Activated CD4-positive, alpha-beta memory T cell treated with anti-CD3 and anti-CD28 coated beads for 36 hours (primary cell): ENCODE data around the gene TAS2R9. TPM values are rescaled to one million over a fixed set of nuclear protein-coding genes. Genes with fewer than 3 reads are reported as not detected.

Source experiments
- CTCF ChIA-PET: fragments of 350-600 bp; sonication (Branson Sonifier 250); formaldehyde crosslinking; loops from one replicate; lab custom pipeline; 2021; ENCODE audit warnings: antibody characterized with exemption, inconsistent platforms; lab: Charles Lee
- POLR2A ChIA-PET: fragments of 350-600 bp; sonication (Branson Sonifier 250); formaldehyde crosslinking; loops from one replicate; lab custom pipeline; 2021; ENCODE audit warnings: antibody characterized with exemption; lab: Charles Lee
- DNase-seq: peaks from one replicate; pipeline ENCODE4 v3.0.0-alpha.2; 2020
- H3K27ac Mint-ChIP-seq: one replicate; pipeline ENCODE4 v1.8.0; 2021; ENCODE audit warnings: mixed read lengths
- H3K27me3 Mint-ChIP-seq: one replicate; pipeline ENCODE4 v1.8.0; 2021; ENCODE audit warnings: mixed read lengths
- H3K36me3 Mint-ChIP-seq: one replicate; pipeline ENCODE4 v1.8.0; 2021; ENCODE audit warnings: mixed read lengths
- H3K4me1 Mint-ChIP-seq: one replicate; pipeline ENCODE4 v1.8.0; 2021; ENCODE audit warnings: low read depth, mixed read lengths
- H3K4me3 Mint-ChIP-seq: one replicate; pipeline ENCODE4 v1.8.0; 2021; ENCODE audit warnings: mild to moderate bottlenecking, mixed read lengths
- H3K9me3 Mint-ChIP-seq: one replicate; pipeline ENCODE4 v1.8.0; 2021; ENCODE audit warnings: mixed read lengths
- intact Hi-C: fragments of 100-400 bp; cut with micrococcal nuclease; formaldehyde crosslinking; loops from one replicate; pipeline ENCODE4 v1.15.1; 2023
- total RNA-seq, 2 experiments: library from RNA; stranded (reverse); gene quantifications; one replicate each; pipeline ENCODE4 v1.2.3, GENCODE V29; 2021

Gene TAS2R9, protein sequence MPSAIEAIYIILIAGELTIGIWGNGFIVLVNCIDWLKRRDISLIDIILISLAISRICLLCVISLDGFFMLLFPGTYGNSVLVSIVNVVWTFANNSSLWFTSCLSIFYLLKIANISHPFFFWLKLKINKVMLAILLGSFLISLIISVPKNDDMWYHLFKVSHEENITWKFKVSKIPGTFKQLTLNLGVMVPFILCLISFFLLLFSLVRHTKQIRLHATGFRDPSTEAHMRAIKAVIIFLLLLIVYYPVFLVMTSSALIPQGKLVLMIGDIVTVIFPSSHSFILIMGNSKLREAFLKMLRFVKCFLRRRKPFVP
- not detected for total RNA-seq

DNA sequence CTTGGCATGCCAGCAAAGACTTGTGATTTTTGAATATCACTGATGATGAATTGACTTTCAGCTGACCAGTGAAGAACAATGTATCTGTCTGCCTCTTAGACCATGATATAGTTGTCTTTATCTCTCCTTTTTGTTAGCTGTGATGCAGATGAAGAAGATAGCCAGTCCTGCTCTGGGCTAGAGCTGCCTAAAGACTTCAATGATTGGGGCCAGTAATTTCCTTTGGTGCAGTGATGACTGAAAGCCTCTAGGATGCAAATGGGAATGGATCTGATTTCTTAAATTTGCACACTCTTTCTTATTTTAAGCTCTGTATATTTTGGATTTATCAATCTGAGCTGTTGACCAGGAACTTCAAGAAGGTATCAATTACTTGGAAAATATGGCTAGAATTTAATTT, at the start of gene TAS2R9:
TAS2R9 (minus strand) TSS at position 101 of the 400 bp plus-strand sequence; CDS start at position 8, 93 bp downstream.
- Mint-ChIP-seq H3K36me3 (no peaks in the 10 kb centered on the region), H3K9me3 (no peaks in the 10 kb centered on the region), H3K27me3 (peaks cover 14% of the 10 kb centered on the region), H3K27ac (no peak within 1 kb of the TSS), H3K4me3 (no peak within 1 kb of the TSS), H3K4me1 (no peaks in the 10 kb centered on the region)
- no peak for DNase-seq
- ChIA-PET CTCF (no interaction called here), POLR2A (no interaction called here)
- intact Hi-C loops: no loop called here

DNA sequence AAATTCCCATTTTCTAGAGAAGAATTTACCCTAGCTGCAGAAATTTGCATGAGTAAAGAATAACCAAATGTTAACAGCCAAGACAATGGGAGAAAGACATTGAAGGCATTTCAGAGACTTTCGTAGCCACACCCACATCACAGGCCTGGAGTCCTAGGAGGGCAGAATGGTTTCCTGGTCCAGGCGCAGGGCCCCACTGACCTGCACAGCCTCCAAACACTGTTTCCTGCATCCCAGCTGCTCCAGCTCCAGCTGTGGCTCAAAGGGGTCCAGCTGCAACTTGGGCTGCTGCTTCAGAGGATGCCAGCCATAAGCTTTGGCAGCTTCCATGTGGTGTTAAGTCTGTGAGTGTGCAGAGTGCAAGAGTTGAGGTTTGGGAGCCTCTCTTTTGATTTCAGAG, 45.8 kb upstream of the TAS2R9 start:
- no peak overlapping the region for H3K27ac Mint-ChIP-seq
- H3K27me3 Mint-ChIP-seq: no peaks in the 10 kb centered on the region
- CTCF ChIA-PET: no interaction called here
- H3K4me1 Mint-ChIP-seq: peaks cover 20% of the 10 kb centered on the region
- intact Hi-C loops: no loop called here
- POLR2A ChIA-PET: no interaction called here
- no peak overlapping the region for H3K4me3 Mint-ChIP-seq
- H3K9me3 Mint-ChIP-seq: peaks cover 34% of the 10 kb centered on the region
- H3K36me3 Mint-ChIP-seq: peaks cover 36% of the 10 kb centered on the region
- no peak for DNase-seq

DNA sequence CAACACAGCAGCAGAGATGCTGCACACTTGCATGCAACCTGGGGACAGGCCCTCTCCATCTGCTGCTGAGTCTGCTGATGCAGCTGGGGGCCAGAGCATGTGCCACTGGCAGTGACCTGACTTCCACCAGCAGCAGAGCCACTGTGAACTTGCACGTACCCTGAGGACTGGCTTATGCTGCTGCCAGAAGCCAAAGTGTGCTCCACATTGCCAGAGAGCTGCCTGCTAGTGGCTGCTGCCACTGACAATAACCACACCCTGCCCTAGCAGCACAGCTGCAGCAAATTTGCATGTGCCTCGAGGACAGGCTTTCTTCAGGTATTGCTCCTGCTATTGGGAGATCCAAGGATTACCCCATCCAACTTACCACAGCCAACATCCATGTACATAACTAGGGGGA, 43.8 kb upstream of the TAS2R9 start:
- ChIA-PET CTCF (no interaction called here), POLR2A (no interaction called here)
- H3K9me3 Mint-ChIP-seq: peaks cover 28% of the 10 kb centered on the region
- intact Hi-C loops: no loop called here
- peaks cover 28% of the 10 kb centered on the region for H3K36me3 Mint-ChIP-seq
- no peaks in the 10 kb centered on the region for H3K27me3 Mint-ChIP-seq
- DNase-seq: no peak
- no peak overlapping the region for H3K4me3 Mint-ChIP-seq
- no peak overlapping the region for H3K27ac Mint-ChIP-seq
- H3K4me1 Mint-ChIP-seq: peaks cover 33% of the 10 kb centered on the region

DNA sequence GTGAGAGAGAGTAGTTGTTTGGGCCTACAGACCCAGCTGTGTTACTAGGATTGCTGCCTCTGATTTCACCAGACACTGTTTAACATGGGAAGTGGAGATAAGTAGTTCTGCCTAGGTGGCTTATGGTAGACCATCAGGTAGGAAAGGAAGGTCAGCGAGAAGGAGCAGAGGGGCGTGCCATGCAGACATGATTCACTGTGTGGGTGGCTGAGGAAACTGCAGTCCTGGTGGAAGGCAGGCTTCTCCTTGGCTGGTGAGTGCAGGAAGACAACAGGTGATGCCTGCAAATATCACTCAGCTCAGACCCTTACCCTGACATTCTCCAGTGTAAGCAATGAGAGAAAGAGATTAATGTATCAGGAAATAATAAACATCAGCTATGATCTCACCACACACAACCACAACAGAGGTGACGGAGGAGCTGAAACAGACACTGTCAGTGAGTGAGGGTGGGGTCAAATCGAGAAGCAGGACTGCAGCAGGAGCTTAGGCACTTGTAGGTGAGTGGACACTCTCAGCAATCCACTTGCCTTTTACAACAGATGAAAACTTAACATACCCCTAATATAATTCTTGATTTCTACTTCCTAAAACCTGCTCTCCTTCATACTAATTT, 41.4 kb upstream of the TAS2R9 start:
- intact Hi-C loops: no loop called here
- no peak for DNase-seq
- H3K36me3 Mint-ChIP-seq: peaks cover 14% of the 10 kb centered on the region
- no peak overlapping the region for H3K4me3 Mint-ChIP-seq
- no peaks in the 10 kb centered on the region for H3K27me3 Mint-ChIP-seq
- CTCF ChIA-PET: no interaction called here
- POLR2A ChIA-PET: no interaction called here
- H3K9me3 Mint-ChIP-seq: peaks cover 8% of the 10 kb centered on the region
- no peak overlapping the region for H3K27ac Mint-ChIP-seq
- peaks cover 33% of the 10 kb centered on the region for H3K4me1 Mint-ChIP-seq

DNA sequence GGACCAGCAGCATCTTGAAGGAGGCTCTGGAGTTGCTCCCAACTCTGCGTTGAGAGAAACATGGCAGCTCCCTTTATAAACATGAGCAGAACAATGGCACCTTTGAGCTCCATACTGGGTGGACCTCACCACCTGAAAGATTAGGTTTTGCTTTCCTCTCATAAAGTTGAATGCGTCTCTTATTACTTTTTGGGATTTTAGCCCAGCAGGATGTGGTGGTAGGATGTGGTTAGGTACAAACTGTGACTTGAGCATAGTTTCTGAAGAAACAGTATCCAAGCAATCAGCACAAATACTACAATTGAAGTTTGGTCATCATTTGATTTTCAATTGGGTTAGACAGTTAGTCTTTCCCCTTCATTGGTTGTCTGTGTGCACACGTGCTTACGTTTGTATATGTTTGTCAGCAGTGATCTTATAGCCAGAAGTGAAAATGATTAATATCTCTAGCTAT, 39.5 kb upstream of the TAS2R9 start, which contains the start of gene PRR4:
PRR4 (minus strand) TSS at position 51 of the 454 bp plus-strand sequence; CDS start at position 13, 38 bp downstream.
- H3K27me3 Mint-ChIP-seq: no peaks in the 10 kb centered on the region
- H3K9me3 Mint-ChIP-seq: no peaks in the 10 kb centered on the region
- no peak within 1 kb of the TSS for H3K27ac Mint-ChIP-seq
- no peak for DNase-seq
- intact Hi-C loops: no loop called here
- H3K36me3 Mint-ChIP-seq: peaks cover 8% of the 10 kb centered on the region
- H3K4me1 Mint-ChIP-seq: peaks cover 33% of the 10 kb centered on the region
- H3K4me3 Mint-ChIP-seq: no peak within 1 kb of the TSS
- ChIA-PET POLR2A (no interaction called here), CTCF (no interaction called here)

DNA sequence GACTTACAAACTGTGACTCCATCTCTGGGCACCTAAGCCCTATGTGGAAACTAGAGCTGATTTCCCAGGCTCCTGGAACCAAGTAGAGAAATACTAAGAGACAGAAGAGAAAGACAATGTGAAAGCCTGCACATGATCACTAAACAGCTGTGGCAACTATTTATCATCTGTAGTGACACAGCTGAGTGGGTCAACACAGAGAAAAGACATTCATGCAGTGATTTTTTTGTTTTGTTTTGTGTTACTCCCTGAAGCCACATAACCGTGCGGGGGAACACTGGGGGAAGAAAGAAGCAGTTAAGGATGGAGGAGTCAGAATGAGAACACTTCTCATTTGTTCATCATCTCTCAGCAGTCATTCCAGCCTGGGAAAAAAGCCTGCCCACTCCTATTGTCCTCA, 37.8 kb upstream of the TAS2R9 start:
- intact Hi-C loops: no loop called here
- H3K27ac Mint-ChIP-seq: no peak overlapping the region

DNA sequence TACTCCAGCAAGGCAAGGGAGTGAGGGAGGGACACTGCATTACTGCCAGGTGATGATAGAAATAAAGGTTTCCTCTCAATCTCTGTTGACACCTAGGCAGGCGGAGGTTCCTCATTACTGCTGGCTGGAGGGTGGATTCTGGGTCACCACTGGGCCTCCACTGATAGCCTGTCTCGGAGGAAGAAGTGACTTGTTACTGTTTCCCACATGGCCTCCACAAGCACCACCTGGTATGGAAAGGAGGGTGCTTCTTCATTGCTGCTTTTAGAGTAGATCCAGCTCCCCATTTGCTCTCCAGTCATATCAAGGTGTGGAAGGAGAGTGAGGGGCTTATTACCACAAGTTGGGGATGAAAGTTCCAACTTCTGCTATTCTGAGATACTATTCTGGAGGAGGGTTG, 32.9 kb upstream of the TAS2R9 start:
- H3K4me3 Mint-ChIP-seq: no peak overlapping the region
- no peak overlapping the region for H3K27ac Mint-ChIP-seq
- POLR2A ChIA-PET: no interaction called here
- intact Hi-C loops: no loop called here
- peaks cover 4% of the 10 kb centered on the region for H3K9me3 Mint-ChIP-seq
- H3K27me3 Mint-ChIP-seq: no peaks in the 10 kb centered on the region
- peaks cover 11% of the 10 kb centered on the region for H3K36me3 Mint-ChIP-seq
- CTCF ChIA-PET: no interaction called here
- no peaks in the 10 kb centered on the region for H3K4me1 Mint-ChIP-seq
- no peak for DNase-seq

More for the DNA sequence above, 37.8 kb upstream of the TAS2R9 start:
- peaks cover 30% of the 10 kb centered on the region for H3K4me1 Mint-ChIP-seq
- H3K36me3 Mint-ChIP-seq: peaks cover 8% of the 10 kb centered on the region
- DNase-seq: no peak
- H3K9me3 Mint-ChIP-seq: no peaks in the 10 kb centered on the region
- no peaks in the 10 kb centered on the region for H3K27me3 Mint-ChIP-seq
- no peak overlapping the region for H3K4me3 Mint-ChIP-seq
- ChIA-PET CTCF (no interaction called here), POLR2A (no interaction called here)

DNA sequence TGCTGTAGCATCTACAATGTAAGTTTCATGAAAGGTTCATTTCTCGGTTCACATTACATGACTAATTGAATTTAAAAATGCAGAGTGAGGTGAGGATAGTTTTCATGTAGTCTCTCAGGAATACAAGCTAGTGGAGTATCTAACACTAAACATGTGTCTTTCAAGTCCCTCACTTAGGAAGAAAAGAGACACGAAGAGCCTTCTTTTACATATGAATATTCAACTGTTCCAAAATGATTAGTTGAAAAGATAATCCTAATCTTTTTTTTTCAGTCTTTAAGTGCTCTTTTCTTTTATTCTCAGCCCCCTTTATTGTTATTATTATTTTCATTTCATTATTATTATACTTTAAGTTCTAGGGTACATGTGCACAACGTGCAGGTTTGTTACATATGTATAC, 28.5 kb upstream of the TAS2R9 start:
- H3K27ac Mint-ChIP-seq: no peak overlapping the region
- DNase-seq: no peak
- H3K4me1 Mint-ChIP-seq: no peaks in the 10 kb centered on the region
- H3K9me3 Mint-ChIP-seq: peaks cover 10% of the 10 kb centered on the region
- intact Hi-C loops: no loop called here
- ChIA-PET CTCF (no interaction called here), POLR2A (no interaction called here)
- no peaks in the 10 kb centered on the region for H3K27me3 Mint-ChIP-seq
- H3K36me3 Mint-ChIP-seq: peaks cover 4% of the 10 kb centered on the region
- no peak overlapping the region for H3K4me3 Mint-ChIP-seq

DNA sequence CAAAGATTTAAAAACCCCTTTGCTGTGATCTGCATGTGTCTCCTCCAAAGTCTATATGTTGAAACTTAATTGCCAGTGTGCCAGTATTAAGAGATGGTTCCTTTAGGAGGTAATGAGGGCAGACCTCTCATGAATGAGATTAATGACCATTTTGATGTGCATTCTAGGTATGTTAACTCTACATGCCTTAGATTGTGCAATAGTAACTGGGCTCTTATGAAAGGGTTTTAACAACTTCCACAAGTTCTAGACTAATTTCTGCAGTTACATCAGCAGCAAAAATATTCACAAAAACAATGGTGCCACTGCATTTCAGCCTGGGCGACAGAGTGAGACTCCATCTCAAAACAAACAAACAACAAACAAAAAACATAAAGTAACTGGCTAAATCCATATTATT, 20.0 kb upstream of the TAS2R9 start:
- Mint-ChIP-seq H3K36me3 (no peaks in the 10 kb centered on the region), H3K27me3 (no peaks in the 10 kb centered on the region), H3K27ac (no peak overlapping the region), H3K4me1 (no peaks in the 10 kb centered on the region), H3K9me3 (no peaks in the 10 kb centered on the region), H3K4me3 (no peak overlapping the region)
- no peak for DNase-seq
- intact Hi-C loops: no loop called here
- ChIA-PET POLR2A (no interaction called here), CTCF (no interaction called here)

DNA sequence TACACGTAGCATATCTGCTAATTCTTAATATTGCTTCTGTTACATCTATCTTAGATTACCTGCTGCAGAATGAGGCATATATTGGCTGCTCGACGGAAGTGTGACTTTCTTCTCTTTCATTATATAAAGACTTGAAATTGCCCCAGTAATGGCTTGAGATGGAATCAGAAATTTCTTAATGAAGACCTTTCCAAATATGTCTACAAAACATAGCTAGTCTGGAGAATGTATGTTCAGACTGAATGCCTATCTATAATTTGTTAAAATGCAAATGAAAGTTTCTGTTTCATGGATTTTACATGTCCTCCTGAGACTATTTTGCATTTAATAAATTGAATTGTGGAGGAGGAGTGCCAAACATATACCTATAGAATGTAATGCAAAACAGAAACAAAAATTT, 16.3 kb upstream of the TAS2R9 start, which contains the start of gene TAS2R10:
TAS2R10 (minus strand) TSS at position 101 of the 400 bp plus-strand sequence; CDS start at position 12, 89 bp downstream.
- intact Hi-C loops: no loop called here
- no peaks in the 10 kb centered on the region for H3K36me3 Mint-ChIP-seq
- POLR2A ChIA-PET: no interaction called here
- no peaks in the 10 kb centered on the region for H3K9me3 Mint-ChIP-seq
- no peaks in the 10 kb centered on the region for H3K4me1 Mint-ChIP-seq
- CTCF ChIA-PET: no interaction called here
- no peak within 1 kb of the TSS for H3K27ac Mint-ChIP-seq
- H3K4me3 Mint-ChIP-seq: no peak within 1 kb of the TSS
- no peaks in the 10 kb centered on the region for H3K27me3 Mint-ChIP-seq
- no peak for DNase-seq

DNA sequence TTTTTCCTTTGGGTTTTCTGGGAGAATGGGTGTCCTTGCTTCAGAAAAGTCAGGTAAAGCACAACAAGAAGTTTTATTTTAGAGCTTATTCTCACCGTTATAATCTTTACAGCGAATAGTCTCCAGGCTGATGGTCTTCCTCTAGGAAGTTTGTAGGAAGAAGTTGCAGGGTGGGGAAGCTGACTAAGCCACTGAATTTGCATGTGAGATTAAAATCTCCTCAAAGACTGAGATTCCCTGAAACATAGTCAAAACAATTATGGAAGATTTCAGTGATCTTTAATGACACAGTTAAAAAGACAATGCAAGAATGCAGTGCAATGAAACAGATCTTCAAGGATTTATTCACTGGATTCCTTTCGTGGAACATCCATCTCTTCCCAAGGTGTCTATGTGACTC, 15.0 kb upstream of the TAS2R9 start:
- CTCF ChIA-PET: no interaction called here
- no peaks in the 10 kb centered on the region for H3K27me3 Mint-ChIP-seq
- no peak overlapping the region for H3K4me3 Mint-ChIP-seq
- H3K9me3 Mint-ChIP-seq: no peaks in the 10 kb centered on the region
- H3K4me1 Mint-ChIP-seq: no peaks in the 10 kb centered on the region
- POLR2A ChIA-PET: no interaction called here
- H3K27ac Mint-ChIP-seq: no peak overlapping the region
- DNase-seq: no peak
- intact Hi-C loops: no loop called here
- H3K36me3 Mint-ChIP-seq: no peaks in the 10 kb centered on the region

DNA sequence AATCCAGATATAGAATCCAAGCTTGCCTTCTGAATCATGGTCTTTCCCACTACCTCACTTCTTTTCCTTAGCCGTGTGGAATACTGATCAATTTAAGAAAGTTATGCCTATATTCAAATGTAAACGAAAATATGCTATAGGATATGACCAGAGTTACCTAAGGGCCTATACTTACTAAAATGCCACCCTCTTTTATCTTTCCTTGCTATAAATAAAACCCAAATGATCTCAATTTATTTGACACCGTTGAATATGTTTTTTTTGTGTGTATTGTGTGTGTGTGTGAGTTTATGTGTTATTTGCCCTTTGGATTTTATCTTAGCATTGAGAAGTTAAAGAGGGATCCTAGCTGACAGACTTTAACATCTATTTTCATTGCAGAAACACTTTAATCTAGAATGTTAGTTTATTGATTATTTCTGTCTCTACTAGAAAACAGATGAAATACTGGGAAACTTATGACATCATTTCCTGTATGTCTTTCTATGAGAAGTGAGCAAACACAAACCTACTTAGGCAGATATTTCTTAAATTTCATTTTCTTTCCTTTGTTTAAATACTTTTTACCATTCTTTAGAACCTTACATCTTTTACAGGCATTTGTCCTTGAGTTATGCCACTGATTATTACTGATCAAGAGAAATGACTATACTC, 2.0 kb upstream of the TAS2R9 start:
- POLR2A ChIA-PET: no interaction called here
- Mint-ChIP-seq H3K4me3 (no peak overlapping the region), H3K27me3 (peaks cover 11% of the 10 kb centered on the region), H3K36me3 (no peaks in the 10 kb centered on the region), H3K27ac (no peak overlapping the region), H3K4me1 (no peaks in the 10 kb centered on the region), H3K9me3 (no peaks in the 10 kb centered on the region)
- no peak for DNase-seq
- intact Hi-C loops: no loop called here
- CTCF ChIA-PET: no interaction called here
